Hippocampal formation (tissue), 2 donors: ENCODE measurements around the gene AURKB.
"Not testable (repeated sequence)": the region's sequence is repeated elsewhere in the genome, so short reads cannot be mapped to it uniquely, and the experiment has no call there.

ENCODE experiments used
- DNase-seq, 2 donors: peaks; one replicate each; lab custom pipeline; 2025; lab: John Stamatoyannopoulos, UW

Gene AURKB

GRCh38 chr17:8189041-8189710 is 21.2 kb downstream of the AURKB start:
- no peak for DNase-seq

GRCh38 chr17:8188263-8188839 is 22.0 kb downstream of the AURKB start:
- no peak for DNase-seq

- DNase-seq, result peak; percentile 86 to 88
Observed at GRCh38 chr17:8187517-8188262, 22.7 kb downstream of the AURKB start.

- peak; percentile 87 to 92 for DNase-seq
Observed at GRCh38 chr17:8186787-8187516, 23.4 kb downstream of the AURKB start.

- no peak for DNase-seq
Observed at GRCh38 chr17:8186446-8186786, 24.0 kb downstream of the AURKB start.

GRCh38 chr17:8185582-8186445 is 24.6 kb downstream of the AURKB start:
- peak; percentile 78 to 81 for DNase-seq

GRCh38 chr17:8176998-8177731 is 33.2 kb downstream of the AURKB start:
- no peak for DNase-seq

GRCh38 chr17:8176197-8176940 is 34.0 kb downstream of the AURKB start, which contains the start of gene TMEM107:
TMEM107 (minus strand) TSS chr17:8176380; CDS start chr17:8176286, 94 bp downstream.
- peak; percentile 52 to 69 for DNase-seq

GRCh38 chr17:8175795-8176196 is 34.6 kb downstream of the AURKB start:
- no peak for DNase-seq

GRCh38 chr17:8173871-8174322 is 36.5 kb downstream of the AURKB start:
- no peak for DNase-seq

- DNase-seq, result peak; percentile 75 to 94
Observed at GRCh38 chr17:8173056-8173870, 37.1 kb downstream of the AURKB start.

GRCh38 chr17:8170186-8170585 is 40.2 kb downstream of the AURKB start:
- DNase-seq, result not testable (repeated sequence)

GRCh38 chr17:8167526-8167925 is 42.8 kb downstream of the AURKB start:
- no peak for DNase-seq

GRCh38 chr17:8166731-8167130 is 43.6 kb downstream of the AURKB start:
- DNase-seq, result no peak

- DNase-seq, result no peak
Observed at GRCh38 chr17:8164815-8165131, 45.6 kb downstream of the AURKB start.

GRCh38 chr17:8163978-8164814 is 46.2 kb downstream of the AURKB start:
- DNase-seq, result peak in 1 of 2 donors; percentile 37

- DNase-seq, result no peak
Observed at GRCh38 chr17:8162997-8163977, 47.1 kb downstream of the AURKB start.
